ENCODE measurements around the gene VWC2L.

Gene VWC2L

GRCh38 chr2:214379227-214379626 is 31.6 kb upstream of the VWC2L start:
- DNase-seq (ENCODE audit: insufficient read length, low spot score): no peak
- TF ChIP-seq, protein P1, sequence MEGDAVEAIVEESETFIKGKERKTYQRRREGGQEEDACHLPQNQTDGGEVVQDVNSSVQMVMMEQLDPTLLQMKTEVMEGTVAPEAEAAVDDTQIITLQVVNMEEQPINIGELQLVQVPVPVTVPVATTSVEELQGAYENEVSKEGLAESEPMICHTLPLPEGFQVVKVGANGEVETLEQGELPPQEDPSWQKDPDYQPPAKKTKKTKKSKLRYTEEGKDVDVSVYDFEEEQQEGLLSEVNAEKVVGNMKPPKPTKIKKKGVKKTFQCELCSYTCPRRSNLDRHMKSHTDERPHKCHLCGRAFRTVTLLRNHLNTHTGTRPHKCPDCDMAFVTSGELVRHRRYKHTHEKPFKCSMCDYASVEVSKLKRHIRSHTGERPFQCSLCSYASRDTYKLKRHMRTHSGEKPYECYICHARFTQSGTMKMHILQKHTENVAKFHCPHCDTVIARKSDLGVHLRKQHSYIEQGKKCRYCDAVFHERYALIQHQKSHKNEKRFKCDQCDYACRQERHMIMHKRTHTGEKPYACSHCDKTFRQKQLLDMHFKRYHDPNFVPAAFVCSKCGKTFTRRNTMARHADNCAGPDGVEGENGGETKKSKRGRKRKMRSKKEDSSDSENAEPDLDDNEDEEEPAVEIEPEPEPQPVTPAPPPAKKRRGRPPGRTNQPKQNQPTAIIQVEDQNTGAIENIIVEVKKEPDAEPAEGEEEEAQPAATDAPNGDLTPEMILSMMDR (IDR thresholded peaks at IDR 0.05; ENCODE audit: insufficient read depth, missing control alignments): no peak
- FAIRE-seq: no peak

GRCh38 chr2:214380681-214381080 is 30.2 kb upstream of the VWC2L start:
- no peak for DNase-seq (ENCODE audit: insufficient read length, low spot score)
- TF ChIP-seq, protein P1 (IDR thresholded peaks at IDR 0.05; ENCODE audit: insufficient read depth, missing control alignments): no peak

DNA sequence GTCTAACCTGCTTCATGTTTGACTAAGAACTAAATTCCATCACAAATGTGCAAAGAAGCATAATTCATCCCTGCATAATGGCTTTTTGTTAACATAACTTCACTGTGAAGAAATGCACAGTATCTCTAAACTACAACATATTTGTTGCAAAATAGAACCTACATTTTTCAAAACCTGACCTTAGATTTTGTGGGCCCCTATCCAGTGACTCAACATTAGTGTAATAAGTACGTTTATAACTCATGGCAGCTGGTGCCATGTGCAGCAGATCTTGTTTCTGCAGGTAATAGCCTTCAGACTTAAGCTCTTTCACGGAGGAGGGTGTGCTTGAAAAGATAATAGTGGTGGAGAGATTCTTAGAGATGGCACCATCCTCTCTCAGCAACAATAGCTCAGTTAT is 28.6 kb upstream of the VWC2L start:
- TF ChIP-seq, protein P1 (IDR thresholded peaks at IDR 0.05; ENCODE audit: insufficient read depth, missing control alignments): no peak
- FAIRE-seq: no peak
- DNase-seq (ENCODE audit: insufficient read length, low spot score): no peak

More at GRCh38 chr2:214380681-214381080, 30.2 kb upstream of the VWC2L start:
- FAIRE-seq: no peak

DNA sequence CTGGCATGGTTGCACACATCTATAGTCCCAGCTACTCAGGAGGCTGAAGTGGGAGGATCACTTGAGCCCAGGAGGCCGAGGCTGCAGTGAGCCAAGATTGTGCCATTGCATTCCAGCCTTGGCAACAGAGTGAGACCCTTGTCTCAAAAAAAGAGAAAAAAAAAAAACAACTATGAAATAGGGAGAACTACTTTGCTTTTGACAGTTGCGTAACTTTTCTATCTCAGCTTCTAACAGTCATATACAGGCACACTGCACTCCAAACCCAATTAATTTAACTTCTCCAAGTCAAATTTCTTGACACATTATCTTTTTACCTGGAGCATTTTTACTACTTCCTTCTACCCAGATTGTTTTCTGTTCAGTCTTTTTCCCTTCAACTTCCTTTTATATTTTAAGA is 24.1 kb upstream of the VWC2L start:
- TF ChIP-seq, protein P1 (IDR thresholded peaks at IDR 0.05; ENCODE audit: insufficient read depth, missing control alignments): no peak
- FAIRE-seq: no peak
- no peak for DNase-seq (ENCODE audit: insufficient read length, low spot score)

DNA sequence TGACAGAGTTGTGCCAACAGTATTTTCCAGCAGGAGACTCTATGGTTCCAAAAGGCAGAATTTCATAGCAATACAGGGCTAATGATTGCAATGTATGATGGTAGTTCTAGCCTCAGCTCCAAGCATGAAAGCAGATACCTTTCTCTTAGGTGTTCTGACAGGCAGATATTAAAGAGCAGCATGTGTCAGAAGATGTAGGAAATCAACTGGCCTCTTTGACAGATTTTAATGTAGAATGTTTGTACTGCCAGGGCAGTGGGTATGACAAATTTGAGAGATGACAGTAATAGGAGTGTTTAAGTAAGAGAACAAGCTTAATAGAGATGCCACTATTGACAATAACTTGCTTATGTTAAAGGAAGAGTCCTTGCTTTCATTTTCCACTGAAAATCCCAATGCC is 21.5 kb upstream of the VWC2L start:
- DNase-seq (ENCODE audit: insufficient read length, low spot score): no peak
- no peak for FAIRE-seq
- TF ChIP-seq, protein P1 (IDR thresholded peaks at IDR 0.05; ENCODE audit: insufficient read depth, missing control alignments): no peak

GRCh38 chr2:214393796-214394195 is 17.1 kb upstream of the VWC2L start:
- FAIRE-seq: no peak
- no peak for DNase-seq (ENCODE audit: insufficient read length, low spot score)
- TF ChIP-seq, protein P1 (IDR thresholded peaks at IDR 0.05; ENCODE audit: insufficient read depth, missing control alignments): no peak

GRCh38 chr2:214395040-214395439 is 15.8 kb upstream of the VWC2L start:
- FAIRE-seq (no peak), DNase-seq (ENCODE audit: insufficient read length, low spot score) (no peak)
- TF ChIP-seq, protein P1 (IDR thresholded peaks at IDR 0.05; ENCODE audit: insufficient read depth, missing control alignments): no peak
